IMR-90 (cell line): ENCODE data around the gene BTBD1. TPM values are rescaled to one million over a fixed set of nuclear protein-coding genes. Genes with fewer than 3 reads are reported as not detected.

Experiments used
- ATAC-seq: fragments of 200-7000 bp; cut with Tn5 transposase; 2 replicates; pipeline ENCODE4 v1.9.1; 2020; ENCODE audit warnings: low read depth, mild to moderate bottlenecking, moderate library complexity
- BruUV-seq: library from RNA; stranded (reverse); fragments of 400-500 nt; replicated peaks from 2 replicates; lab custom pipeline; 2021; lab: Mats Ljungman, UMichigan
- CTCF ChIA-PET: fragments of 300-600 bp; formaldehyde crosslinking; extraction: SDS; loops from one replicate; lab custom pipeline; 2021; ENCODE audit warnings: antibody characterized with exemption; lab: Yijun Ruan, JAX
- POLR2A ChIA-PET: fragments of 300-600 bp; sonication (Branson Sonifier 250); formaldehyde crosslinking; loops from one replicate; lab custom pipeline; 2022; ENCODE audit warnings: antibody characterized with exemption; ENCODE audit not compliant: unreplicated experiment; lab: Charles Lee
- DNase-seq: peaks from one replicate; pipeline ENCODE4 v3.0.0; 2013
- H2AFZ ChIP-seq: replicated peaks from 2 replicates; pipeline ENCODE3; 2013; ENCODE audit warnings: low read length, mild to moderate bottlenecking; ENCODE audit not compliant: poor library complexity
- H2AK5ac ChIP-seq: 2 replicates; pipeline ENCODE4 v1.6.1; 2013; ENCODE audit warnings: low read depth, low read length, inconsistent platforms
- H2AK9ac ChIP-seq: replicated peaks from 2 replicates; pipeline ENCODE3; 2013; ENCODE audit warnings: mild to moderate bottlenecking, low read depth, low read length, moderate library complexity; ENCODE audit not compliant: poor library complexity
- H2BK120ac ChIP-seq: 2 replicates; pipeline ENCODE4 v1.6.1; 2013; ENCODE audit warnings: low read depth, low read length, inconsistent platforms
- H2BK15ac ChIP-seq: 3 replicates; pipeline ENCODE4 v1.6.1; 2013; ENCODE audit warnings: low read depth, low read length, inconsistent platforms
- H2BK20ac ChIP-seq: 2 replicates; pipeline ENCODE4 v1.6.1; 2013; ENCODE audit warnings: low read depth, mild to moderate bottlenecking, inconsistent platforms, low read length, moderate library complexity
- H2BK5ac ChIP-seq: 2 replicates; pipeline ENCODE4 v1.6.1; 2013; ENCODE audit warnings: mild to moderate bottlenecking, low read depth, low read length, inconsistent platforms; ENCODE audit not compliant: poor library complexity, severe bottlenecking
- H3K14ac ChIP-seq: replicated peaks from 2 replicates; pipeline ENCODE4 v1.6.1; 2013; ENCODE audit warnings: low read depth, low read length, inconsistent platforms
- H3K18ac ChIP-seq: 2 replicates; pipeline ENCODE4 v1.6.1; 2013; ENCODE audit warnings: low read depth, low read length, control low read depth
- H3K23ac ChIP-seq: 2 replicates; pipeline ENCODE4 v1.6.1; 2013; ENCODE audit warnings: low read depth, low read length, inconsistent platforms
- H3K27ac ChIP-seq: 2 replicates; pipeline ENCODE4 v1.5.1; 2013; ENCODE audit warnings: mild to moderate bottlenecking, control low read depth, low read length; ENCODE audit not compliant: insufficient read depth
- H3K27me3 ChIP-seq: 2 replicates; pipeline ENCODE4 v1.6.1; 2013; ENCODE audit warnings: low read length; ENCODE audit not compliant: control insufficient read depth, insufficient read depth
- H3K36me3 ChIP-seq: 2 replicates; pipeline ENCODE4 v1.6.1; 2013; ENCODE audit warnings: low read length, mixed read lengths; ENCODE audit not compliant: control insufficient read depth, insufficient read depth
- H3K4ac ChIP-seq: 2 replicates; pipeline ENCODE4 v1.6.1; 2013; ENCODE audit warnings: low read depth, low read length, inconsistent platforms
- H3K4me1 ChIP-seq: 2 replicates; pipeline ENCODE4 v1.6.1; 2013; ENCODE audit warnings: low read length, mixed read lengths; ENCODE audit not compliant: control insufficient read depth, insufficient read depth
- H3K4me2 ChIP-seq: 2 replicates; pipeline ENCODE4 v1.6.1; 2013; ENCODE audit warnings: low read depth, mild to moderate bottlenecking, control low read depth, low read length, moderate library complexity
- H3K4me3 ChIP-seq: 2 replicates; pipeline ENCODE4 v1.5.1; 2013; ENCODE audit warnings: low read depth, mild to moderate bottlenecking, control low read depth, low read length, moderate library complexity; ENCODE audit not compliant: insufficient read depth
- H3K56ac ChIP-seq: 2 replicates; pipeline ENCODE4 v1.6.1; 2013; ENCODE audit warnings: low read length, inconsistent platforms; ENCODE audit not compliant: insufficient read depth; ENCODE audit errors: extremely low read depth
- H3K79me1 ChIP-seq, 2 experiments: 2 replicates each; pipeline ENCODE4 v1.6.1; 2013; ENCODE audit warnings: low read length in 2 of 2, inconsistent platforms in 1 of 2, low read depth in 1 of 2
- H3K9ac ChIP-seq: 2 replicates; pipeline ENCODE4 v1.6.1; 2013; ENCODE audit warnings: low read depth, low read length, control low read depth
- H3K9me1 ChIP-seq: 2 replicates; pipeline ENCODE4 v1.6.1; 2013; ENCODE audit warnings: low read length, inconsistent platforms; ENCODE audit not compliant: insufficient read depth
- H3K9me3 ChIP-seq: 2 replicates; pipeline ENCODE4 v1.6.1; 2013; ENCODE audit warnings: low read length; ENCODE audit not compliant: control insufficient read depth, insufficient read depth
- H4K20me1 ChIP-seq: 2 replicates; pipeline ENCODE4 v1.6.1; 2013; ENCODE audit warnings: low read length, inconsistent platforms; ENCODE audit not compliant: insufficient read depth
- H4K5ac ChIP-seq: 2 replicates; pipeline ENCODE4 v1.6.1; 2013; ENCODE audit warnings: mild to moderate bottlenecking, low read depth, low read length, control low read depth
- H4K8ac ChIP-seq, 2 experiments: 2 replicates each; pipeline ENCODE4 v1.6.1; 2013; ENCODE audit warnings: low read depth in 2 of 2, low read length in 2 of 2, control low read depth in 1 of 2, inconsistent platforms in 1 of 2
- H4K91ac ChIP-seq: 2 replicates; pipeline ENCODE4 v1.6.1; 2013; ENCODE audit warnings: low read depth, low read length, inconsistent platforms; ENCODE audit not compliant: insufficient read depth
- BHLHE40 ChIP-seq: fragments of 150-350 bp; IDR thresholded peaks from 2 replicates; pipeline ENCODE4 v1.6.1; 2016; ENCODE audit warnings: mild to moderate bottlenecking, low read depth, low read length
- CEBPB ChIP-seq: IDR thresholded peaks from 2 replicates; pipeline ENCODE4 v1.6.1; 2012; ENCODE audit warnings: low read depth, low read length, improper control_type of control experiment
- CHD1 ChIP-seq: IDR thresholded peaks from 2 replicates; pipeline ENCODE4 v1.6.1; 2012; ENCODE audit warnings: low read depth, low read length, improper control_type of control experiment
- MAFK ChIP-seq: IDR thresholded peaks from 2 replicates; pipeline ENCODE4 v1.6.1; 2012; ENCODE audit warnings: low read depth, low read length, improper control_type of control experiment
- MAZ ChIP-seq: IDR thresholded peaks from 2 replicates; pipeline ENCODE4 v1.6.1; 2012; ENCODE audit warnings: low read depth, mild to moderate bottlenecking, low read length, improper control_type of control experiment, moderate library complexity, borderline replicate concordance
- MXI1 ChIP-seq: IDR thresholded peaks from 2 replicates; pipeline ENCODE4 v1.6.1; 2012; ENCODE audit warnings: low read depth, mild to moderate bottlenecking, low read length, moderate library complexity, borderline replicate concordance
- NFE2L2 ChIP-seq: fragments of 150-350 bp; IDR thresholded peaks from 2 replicates; pipeline ENCODE4 v1.6.1; 2016; ENCODE audit warnings: low read depth, mild to moderate bottlenecking, low read length
- SMC3 ChIP-seq: fragments of 150-350 bp; IDR thresholded peaks from 2 replicates; pipeline ENCODE4 v1.6.1; 2016; ENCODE audit warnings: low read depth, mild to moderate bottlenecking, antibody characterized with exemption, low read length, moderate library complexity
- USF2 ChIP-seq: fragments of 150-350 bp; IDR thresholded peaks from 2 replicates; pipeline ENCODE4 v1.6.1; 2017; ENCODE audit warnings: mild to moderate bottlenecking, antibody characterized with exemption, low read length, low read depth
- WGBS, 2 experiments: methylation state at CpG; one replicate each; pipeline versions ENCODE4 v1.1.5 to v1.1.7; 2013; ENCODE audit warnings: missing lambda C conversion rate in 2 of 2; ENCODE audit not compliant: insufficient read length in 1 of 2; ENCODE audit errors: extremely low coverage in 2 of 2; 5-methylcytosine and 5-hydroxymethylcytosine counted together
- dilution Hi-C: fragments of 300-500 bp; cut with HindIII; formaldehyde crosslinking; loops from one replicate; pipeline ENCODE4 v1.14.3; 2018; ENCODE audit warnings: low sequenced_read_pairs; ENCODE audit not compliant: unreplicated experiment
- in situ Hi-C: fragments of 300-500 bp; cut with MboI; formaldehyde crosslinking; loops from 3 replicates; pipeline ENCODE4 v1.14.3; 2019; ENCODE audit warnings: low sequenced_read_pairs, inconsistent platforms, mixed read lengths
- intact Hi-C: fragments of 100-400 bp; cut with micrococcal nuclease; formaldehyde crosslinking; loops from 2 replicates; pipeline ENCODE4 v1.10.0; 2022
- polyA plus RNA-seq, 3 experiments: library from polyadenylated mRNA; depleted of rRNA; stranded (reverse); fragments of >200 nt; gene quantifications; 2 replicates each; pipeline ENCODE4 v1.2.3, GENCODE V29; 2012; ENCODE audit warnings: low replicate concordance in 1 of 3
- total RNA-seq: library from RNA; depleted of rRNA; stranded (reverse); fragments of >200 nt; gene quantifications from 2 replicates; pipeline ENCODE4 v1.2.3, GENCODE V29; 2012
- TF ChIP-seq, protein P1 (sequence below): fragments of 150-350 bp; IDR thresholded peaks from 2 replicates; pipeline ENCODE4 v1.6.1; 2016; ENCODE audit warnings: low read depth, mild to moderate bottlenecking, low read length, moderate library complexity, borderline replicate concordance
- TF ChIP-seq, protein P2 (sequence below): conservative IDR thresholded peaks from 2 replicates; pipeline ENCODE4 v1.5.1; 2012; ENCODE audit warnings: mild to moderate bottlenecking, low read depth, low read length, improper control_type of control experiment

Gene BTBD1
- total and polyA plus RNA-seq, 2 of the 4 experiments (the other 2 are of a cell fraction) = 39.3 to 78.7 TPM

DNA sequence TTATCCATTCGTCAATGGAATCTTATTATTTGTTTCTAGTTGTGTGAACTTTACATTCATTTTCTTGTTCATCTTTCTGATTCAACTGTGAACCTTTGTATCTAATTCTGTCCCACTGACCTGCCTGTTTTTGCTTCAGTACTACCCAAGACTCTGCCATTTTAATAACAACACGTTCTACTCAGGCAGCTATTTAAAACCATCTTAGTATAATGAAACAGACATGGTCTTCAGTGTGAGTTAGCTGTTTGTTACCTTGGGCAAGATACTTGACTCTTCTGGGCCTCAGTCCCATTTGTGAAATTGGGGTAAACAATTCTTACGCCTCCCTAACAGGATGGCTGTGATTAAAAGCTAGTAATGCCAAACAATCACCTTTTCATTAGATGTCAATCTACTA is 1.6 kb downstream of the BTBD1 start:
- Histone ChIP-seq H3K23ac (peak overlapping the region; percentile 63), H3K4ac (no peak overlapping the region), H3K4me2 (peak overlapping the region; percentile 83), H3K4me1 (peaks cover 10% of the 10 kb centered on the region), H3K14ac (no peak overlapping the region; the same call in 1 of the 2 replicates), H2BK15ac (no peak overlapping the region), H2AFZ (no peak overlapping the region), H3K9me1 (peaks cover 22% of the 10 kb centered on the region), H4K5ac (no peak overlapping the region), H3K9me3 (no peaks in the 10 kb centered on the region), H3K18ac (no peak overlapping the region), H4K20me1 (peaks cover 52% of the 10 kb centered on the region), H4K8ac (no peak overlapping the region), H4K91ac (no peak overlapping the region), H2BK120ac (no peak overlapping the region), H2BK20ac (no peak overlapping the region), H3K79me1 (peaks cover 15 to 42% of the 10 kb centered on the region in 2 experiments), H2AK9ac (no peak overlapping the region), H2BK5ac (peak overlapping the region; percentile 18), H3K27ac (no peak overlapping the region), H2AK5ac (no peak overlapping the region), H3K4me3 (peak overlapping the region; percentile 90), H3K56ac (no peak overlapping the region), H3K9ac (peak overlapping the region; percentile 86; the same call in 1 of the 2 replicates), H3K27me3 (no peaks in the 10 kb centered on the region), H3K36me3 (peaks cover 4% of the 10 kb centered on the region; the same call in 1 of the 2 replicates)
- WGBS, 2 experiments = no CpG with 5 or more reads among the region's 3 CpGs
- ChIA-PET CTCF (no interaction called here), POLR2A (no interaction called here)
- intact Hi-C loops = no loop called here
- in situ Hi-C loops = no loop called here
- ATAC-seq (no peak), DNase-seq (no peak)
- TF ChIP-seq MAFK (no peak), SMC3 (no peak), MXI1 (no peak), NFE2L2 (no peak), MAZ (no peak), USF2 (no peak), CEBPB (no peak), CHD1 (no peak), BHLHE40 (no peak)
- TF ChIP-seq, protein P1, sequence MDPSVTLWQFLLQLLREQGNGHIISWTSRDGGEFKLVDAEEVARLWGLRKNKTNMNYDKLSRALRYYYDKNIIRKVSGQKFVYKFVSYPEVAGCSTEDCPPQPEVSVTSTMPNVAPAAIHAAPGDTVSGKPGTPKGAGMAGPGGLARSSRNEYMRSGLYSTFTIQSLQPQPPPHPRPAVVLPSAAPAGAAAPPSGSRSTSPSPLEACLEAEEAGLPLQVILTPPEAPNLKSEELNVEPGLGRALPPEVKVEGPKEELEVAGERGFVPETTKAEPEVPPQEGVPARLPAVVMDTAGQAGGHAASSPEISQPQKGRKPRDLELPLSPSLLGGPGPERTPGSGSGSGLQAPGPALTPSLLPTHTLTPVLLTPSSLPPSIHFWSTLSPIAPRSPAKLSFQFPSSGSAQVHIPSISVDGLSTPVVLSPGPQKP = no peak
- TF ChIP-seq, protein P2, sequence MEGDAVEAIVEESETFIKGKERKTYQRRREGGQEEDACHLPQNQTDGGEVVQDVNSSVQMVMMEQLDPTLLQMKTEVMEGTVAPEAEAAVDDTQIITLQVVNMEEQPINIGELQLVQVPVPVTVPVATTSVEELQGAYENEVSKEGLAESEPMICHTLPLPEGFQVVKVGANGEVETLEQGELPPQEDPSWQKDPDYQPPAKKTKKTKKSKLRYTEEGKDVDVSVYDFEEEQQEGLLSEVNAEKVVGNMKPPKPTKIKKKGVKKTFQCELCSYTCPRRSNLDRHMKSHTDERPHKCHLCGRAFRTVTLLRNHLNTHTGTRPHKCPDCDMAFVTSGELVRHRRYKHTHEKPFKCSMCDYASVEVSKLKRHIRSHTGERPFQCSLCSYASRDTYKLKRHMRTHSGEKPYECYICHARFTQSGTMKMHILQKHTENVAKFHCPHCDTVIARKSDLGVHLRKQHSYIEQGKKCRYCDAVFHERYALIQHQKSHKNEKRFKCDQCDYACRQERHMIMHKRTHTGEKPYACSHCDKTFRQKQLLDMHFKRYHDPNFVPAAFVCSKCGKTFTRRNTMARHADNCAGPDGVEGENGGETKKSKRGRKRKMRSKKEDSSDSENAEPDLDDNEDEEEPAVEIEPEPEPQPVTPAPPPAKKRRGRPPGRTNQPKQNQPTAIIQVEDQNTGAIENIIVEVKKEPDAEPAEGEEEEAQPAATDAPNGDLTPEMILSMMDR = no peak
- BruUV-seq = TSS peak; percentile 56
- dilution Hi-C loops = no loop called here
